Hippocampal formation (tissue), 2 donors: Measurements from ENCODE around the gene CYTIP.

Experiments used
- DNase-seq, 2 donors: peaks; one replicate each; lab custom pipeline; 2025; lab: John Stamatoyannopoulos, UW

CYTIP gene

DNA sequence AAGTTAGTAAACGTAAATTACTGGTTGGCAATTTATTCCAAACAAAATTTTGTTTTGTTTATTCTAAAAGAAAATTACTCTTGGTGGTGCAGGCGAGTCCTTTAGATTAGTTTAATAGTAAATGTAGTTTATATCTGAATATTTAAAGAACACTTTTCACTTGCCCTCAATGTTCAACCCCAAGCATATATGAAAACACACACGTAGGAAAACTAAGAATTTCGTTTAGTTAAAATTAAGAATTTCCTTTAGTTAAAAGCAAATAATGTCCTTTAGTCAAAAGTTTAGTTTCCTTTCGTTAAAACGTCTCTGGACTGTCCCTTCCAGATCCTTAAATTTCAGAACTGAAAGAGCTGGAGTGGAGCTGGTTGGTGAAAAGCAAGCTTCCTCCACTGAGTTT lies 19.1 kb upstream of the CYTIP start:
- DNase-seq, result no peak

DNA sequence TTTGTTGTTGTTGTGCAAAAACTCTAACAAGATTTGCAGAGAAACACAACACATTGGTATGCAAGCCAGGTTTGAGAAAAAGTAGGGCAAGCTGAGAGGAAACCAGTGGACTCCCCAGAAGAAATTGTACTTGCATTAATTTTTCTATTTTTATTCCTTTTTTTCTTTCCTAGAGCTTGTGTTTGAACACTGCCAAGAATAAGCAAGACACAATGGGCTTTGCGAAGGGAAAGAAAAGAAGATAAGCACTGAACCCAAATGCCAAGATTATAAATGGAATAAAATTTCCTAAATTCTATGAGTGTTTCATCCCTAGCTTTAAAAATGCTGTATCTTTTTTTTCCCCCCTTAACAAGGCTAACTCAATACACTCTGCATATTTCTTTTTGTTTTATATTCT lies 17.0 kb upstream of the CYTIP start:
- DNase-seq, result no peak

DNA sequence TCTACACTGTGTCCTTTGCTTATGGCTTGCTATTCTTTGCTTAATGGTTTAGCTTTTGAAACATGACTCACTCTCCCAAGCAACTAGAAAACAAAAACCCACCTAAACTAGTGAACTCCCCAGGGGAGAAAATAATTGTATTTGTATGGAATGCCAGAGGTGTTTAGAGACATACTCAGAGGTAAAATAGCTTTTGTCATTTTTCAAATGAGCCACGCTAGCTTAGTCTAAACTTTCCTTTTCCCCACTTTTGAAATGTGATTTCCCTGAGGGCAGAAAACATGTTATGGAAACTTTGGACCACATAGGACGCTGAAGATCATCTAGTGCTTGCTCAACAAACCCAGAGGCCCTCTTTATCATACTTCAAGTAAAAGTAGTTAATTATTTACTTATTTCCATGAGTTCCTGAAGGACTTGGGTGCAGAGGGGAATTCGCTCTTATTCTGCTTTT lies 16.5 kb upstream of the CYTIP start:
- DNase-seq, result no peak

DNA sequence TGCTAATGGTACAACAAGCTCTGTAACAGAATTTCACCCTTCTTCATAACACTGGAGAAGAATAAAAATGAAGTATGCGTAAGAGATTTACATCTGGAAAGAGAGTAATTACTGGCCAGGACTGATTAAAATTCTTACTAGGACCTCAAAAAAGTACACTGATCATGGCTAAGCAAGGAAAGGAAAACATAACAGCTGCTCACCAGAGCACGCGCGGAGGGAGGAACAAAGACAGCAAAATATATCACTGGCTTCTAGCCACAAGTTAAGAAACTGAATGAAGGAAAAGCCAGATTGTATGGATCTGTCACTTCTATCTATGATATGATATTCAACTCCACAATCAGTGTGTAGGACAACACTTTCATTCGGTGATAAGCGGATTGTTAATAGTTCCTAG lies 15.6 kb upstream of the CYTIP start:
- DNase-seq, result no peak

DNA sequence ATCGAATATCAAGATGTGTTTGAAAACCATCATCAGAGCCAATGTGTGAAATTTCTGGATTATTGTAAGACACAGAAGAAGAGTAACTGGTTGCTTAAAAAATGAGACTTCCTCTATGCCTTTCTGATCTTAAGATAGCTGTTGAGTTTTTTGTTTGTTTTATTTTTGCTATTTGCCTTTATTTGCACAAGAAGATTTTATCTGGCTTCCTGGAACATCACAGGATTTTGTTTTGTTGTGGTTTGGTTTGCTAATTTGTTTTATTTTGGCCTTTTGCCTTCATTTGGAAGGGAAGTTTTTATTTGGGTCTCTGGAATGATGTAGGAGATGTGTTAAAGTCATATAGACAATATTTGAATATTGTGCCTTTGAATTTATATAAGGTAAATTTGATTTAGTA lies 3.9 kb upstream of the CYTIP start:
- no peak for DNase-seq

DNA sequence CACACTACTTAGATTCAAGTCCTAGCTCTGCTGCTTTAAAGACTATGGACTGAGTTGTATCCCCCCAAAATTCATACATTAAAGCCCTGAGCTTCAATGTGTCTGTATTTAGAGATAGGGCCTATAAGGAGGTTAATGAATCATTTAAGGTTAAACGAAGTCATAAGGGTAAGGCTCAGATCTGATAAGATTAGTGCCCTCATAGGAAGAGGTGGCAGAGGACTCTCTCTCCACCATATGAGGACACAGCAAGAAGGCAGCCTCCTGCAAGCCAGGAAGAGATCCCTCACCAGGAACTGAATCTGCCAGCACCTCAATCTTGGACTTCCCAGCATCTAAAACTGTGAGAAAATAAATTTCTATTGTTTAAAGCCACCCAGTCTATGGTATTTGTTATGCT lies 3.1 kb upstream of the CYTIP start:
- DNase-seq, result no peak

DNA sequence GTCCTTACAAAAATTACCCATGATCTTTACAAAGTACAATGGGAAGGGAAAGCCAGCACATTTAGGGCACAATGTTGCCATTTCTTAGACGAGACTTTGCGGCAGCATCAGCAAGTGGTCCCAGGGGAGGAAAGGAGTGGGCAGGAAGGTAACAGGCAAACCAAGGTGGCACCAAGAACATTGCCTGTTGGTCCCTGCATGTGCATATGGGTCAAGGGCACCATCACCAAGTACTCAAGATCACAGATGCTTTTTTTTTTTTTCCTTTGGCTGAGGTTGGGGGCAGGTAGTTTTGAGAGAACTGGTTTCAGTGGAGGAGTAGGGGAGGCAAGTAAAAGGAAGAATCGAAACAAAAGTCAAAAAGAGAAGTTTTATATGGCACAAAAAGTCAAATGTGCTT lies 752 bp upstream of the CYTIP start:
- no peak for DNase-seq

DNA sequence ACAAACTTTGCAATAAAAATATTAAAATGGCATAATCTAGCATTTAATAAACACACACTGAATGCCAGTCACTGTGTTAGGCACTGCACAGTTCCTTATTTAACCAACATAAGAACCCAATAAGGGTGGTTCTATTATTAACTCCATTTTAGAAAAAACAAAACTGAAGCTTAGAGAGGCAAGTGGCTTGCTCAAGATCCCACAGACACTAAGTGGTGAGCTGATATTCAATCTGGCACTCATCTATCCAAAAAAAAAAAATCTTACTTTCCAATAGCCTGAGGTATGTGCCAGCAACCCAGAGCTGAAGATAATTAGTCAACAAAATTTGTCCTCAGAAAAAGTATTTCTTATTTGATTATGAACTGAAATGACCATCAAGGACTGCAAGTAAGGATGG lies 799 bp downstream of the CYTIP start:
- DNase-seq, result no peak

DNA sequence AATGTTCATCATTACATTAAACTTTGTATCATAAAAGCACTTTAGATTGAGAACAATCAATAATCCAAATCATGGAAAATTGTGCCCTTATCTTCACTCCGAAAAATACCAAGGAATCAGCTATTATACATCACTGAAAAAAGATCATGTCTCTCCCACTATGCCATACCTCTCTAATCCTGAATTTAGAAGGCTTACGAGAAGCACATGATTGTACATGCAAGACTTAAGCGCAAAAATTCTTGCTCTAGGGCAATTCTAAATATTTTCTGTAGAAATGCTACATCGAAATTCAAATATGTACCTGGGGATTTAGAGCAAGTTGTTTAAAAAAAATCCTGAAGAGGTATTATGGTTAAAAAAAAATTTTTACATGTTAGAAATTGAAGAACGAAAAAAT lies 1.3 kb downstream of the CYTIP start:
- no peak for DNase-seq

DNA sequence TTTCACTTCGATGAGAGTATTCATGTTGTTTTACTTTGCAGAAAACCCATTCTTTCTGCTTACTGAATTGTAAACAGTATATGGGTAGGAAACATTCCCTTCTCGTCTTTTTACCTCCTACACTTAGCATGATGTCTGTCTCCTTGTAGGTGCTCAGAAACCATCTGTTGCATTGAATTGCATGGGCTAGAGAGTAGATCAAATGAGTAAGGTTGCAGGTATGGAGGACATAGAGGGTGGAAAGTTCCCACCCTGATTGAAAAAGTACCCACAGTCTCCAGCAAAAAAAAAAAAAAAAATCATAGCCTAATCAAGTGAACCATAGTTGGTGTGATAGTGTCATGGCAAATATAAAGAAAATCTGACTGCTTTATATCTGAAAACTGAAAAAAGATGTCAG lies 1.7 kb downstream of the CYTIP start:
- no peak for DNase-seq

DNA sequence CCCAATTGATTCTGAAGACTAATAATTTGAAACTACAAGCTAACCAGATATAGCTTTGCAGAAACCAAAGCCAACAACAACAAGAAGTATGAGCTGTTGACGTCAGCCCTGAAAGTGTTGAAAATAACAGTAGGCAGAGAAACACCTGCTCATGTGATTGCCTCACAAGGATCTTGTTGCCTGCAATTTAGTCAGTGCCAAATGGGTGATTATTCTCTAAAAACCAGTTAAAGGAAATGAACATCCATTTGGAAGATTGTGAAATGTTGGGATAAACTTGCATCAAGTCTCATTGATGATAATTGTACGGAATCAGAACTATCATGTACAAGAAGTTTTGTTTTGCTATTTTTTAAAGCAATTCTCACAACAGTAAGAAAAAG lies 2.8 kb downstream of the CYTIP start:
- DNase-seq, result no peak

DNA sequence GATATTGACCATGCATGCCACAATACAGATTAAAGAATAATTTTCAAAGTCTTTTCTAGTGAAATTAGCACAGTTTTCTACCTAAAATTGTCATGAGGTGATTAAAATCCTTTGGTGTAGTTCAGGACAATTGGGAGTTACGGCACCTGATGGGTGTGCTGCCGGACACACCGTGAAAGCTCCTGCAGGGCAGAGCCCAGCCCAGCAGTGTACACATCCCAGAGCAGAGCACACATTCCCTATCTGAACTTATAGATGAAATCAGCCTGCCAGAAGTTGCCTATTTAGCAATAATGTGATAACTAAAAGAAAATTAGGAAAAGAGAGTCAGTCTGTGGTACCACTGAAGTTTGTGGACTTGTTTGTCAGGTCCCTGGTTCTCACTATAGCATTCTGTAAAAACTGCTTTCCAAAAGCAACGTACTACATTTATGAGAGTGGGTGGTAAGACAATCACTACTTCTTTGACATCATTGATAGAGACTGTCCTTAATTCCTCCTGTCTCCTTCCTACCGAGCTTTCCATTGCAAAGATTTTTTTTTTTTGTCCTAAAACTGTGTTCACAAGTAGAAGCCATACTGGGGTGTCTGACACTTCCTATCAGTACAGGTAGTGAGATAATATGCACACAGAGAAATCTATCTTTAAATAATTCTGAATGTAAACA lies 3.4 kb downstream of the CYTIP start:
- DNase-seq, result no peak

DNA sequence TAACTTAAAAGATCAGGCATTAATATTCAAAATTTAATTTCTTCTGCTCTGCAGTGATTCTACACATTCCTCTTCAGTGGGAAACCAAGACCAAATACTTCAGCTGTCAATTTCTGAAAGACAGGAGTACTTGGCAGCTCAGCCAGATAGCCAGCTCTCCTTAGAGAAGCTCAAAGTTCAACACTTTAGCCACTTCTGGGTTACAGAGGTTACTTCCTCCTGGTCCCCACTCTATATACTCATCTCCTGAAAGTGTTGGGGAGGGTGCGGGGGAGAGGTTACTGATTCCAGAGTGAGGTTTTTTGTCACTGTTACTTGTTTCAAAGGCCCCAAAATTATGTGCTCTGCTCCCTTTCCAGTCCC lies 4.1 kb downstream of the CYTIP start:
- no peak for DNase-seq

DNA sequence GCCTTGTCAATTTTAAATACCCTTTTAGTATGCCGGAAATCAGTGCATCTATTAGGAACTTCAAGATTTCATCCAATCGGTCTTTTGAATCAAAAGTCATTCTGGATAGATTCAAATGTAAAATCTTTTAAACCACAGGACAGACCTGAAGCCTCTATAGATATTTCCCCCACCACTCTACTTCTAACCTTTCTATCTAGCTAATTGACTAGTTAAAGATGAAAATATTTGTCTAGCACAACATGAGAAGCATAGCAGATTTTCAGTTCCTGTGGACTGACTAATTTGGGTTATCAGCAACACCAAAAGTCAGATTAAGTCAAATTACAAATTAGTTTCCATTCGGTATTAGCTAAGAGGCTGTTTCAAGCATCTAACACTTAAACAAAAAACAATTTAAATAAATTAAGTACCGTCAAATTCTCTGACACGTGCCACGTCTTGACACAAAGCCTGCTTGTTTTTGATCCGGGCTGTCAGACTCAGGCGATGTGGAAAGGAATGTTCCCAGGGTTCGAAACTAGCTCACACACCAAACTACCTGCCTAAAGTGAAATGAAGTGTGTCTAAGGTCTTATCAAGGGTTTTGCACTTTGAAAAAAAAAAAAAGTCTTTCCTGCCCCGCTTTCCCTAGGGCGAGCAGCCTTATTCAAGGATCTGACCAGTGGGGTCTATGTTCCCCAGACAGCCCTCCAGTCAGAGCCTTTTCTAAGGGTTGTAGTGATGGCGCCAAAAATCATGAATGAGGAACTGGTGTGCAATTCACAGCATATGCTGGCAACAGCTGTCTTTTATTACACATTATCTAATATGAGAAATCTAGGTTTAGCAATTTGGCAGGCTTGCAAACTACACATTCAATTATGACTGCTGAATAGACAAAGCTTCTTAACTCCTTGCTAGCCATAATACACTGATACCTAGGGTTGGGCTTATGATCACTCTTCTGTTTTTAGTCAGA lies 4.7 kb downstream of the CYTIP start:
- DNase-seq, result no peak

DNA sequence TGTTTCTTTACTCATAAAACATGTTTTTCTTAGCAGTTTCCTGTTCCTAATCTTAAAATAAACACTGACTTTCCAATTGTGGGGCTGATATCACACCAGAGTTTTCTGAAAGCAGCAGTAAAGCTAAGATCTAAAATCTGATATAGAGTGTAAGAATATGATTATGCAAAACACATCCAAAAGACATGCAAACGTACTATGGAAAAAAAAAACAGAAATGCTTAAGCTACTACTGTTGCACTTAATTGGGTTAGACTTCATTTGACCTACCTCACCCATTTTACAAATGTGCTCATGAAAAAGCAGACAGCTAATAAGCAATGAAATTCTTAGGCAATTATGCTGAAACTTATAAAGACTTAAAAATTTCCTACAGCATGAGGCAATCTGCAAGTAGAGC lies 10.5 kb downstream of the CYTIP start:
- DNase-seq, result no peak

DNA sequence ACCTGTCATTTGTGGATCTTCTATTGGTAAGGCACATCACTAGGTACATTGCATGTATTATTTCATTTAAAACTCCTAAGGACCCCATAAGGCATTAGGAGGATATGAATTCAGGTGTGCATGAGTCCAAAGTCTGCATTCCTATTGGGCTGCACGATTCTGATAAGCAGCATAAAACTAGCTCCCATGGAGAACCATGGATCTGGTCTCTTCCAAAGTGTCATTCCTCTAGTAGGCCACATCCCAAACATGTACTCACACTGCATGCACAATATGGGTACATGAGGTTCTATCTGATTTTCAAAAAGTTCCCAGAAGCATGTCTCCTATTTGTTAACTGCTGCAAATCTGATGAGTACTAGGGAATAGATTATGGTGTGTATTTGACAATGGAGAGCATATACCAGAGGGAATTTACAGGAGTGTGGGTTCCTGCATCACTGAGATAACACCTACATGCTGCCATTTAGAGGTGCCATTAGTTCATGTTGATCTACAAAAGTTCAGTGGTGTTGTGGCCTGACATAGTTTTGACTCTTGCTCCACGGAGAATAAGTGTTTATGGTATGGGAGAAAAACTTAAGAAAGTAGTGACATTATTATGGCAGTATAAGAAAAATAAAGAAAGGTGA lies 11.3 kb downstream of the CYTIP start:
- no peak for DNase-seq

DNA sequence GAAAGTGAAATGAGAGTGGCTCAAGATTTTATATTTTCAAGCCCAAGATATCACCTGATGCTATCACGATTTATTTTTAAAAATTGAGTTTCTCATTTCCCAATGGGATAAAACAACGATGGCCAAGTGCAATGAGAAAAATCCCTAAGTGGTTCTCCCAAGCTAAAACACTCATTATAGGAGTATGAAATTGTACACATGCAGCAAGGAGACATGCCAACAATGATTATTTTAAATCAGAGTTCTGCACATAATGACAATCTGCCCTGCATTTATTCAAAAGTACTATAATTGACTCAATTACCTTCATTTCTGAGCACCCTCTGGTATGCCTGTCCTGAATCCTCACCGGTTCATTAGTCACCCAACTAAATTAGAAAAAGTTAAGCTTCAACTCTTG lies 12.7 kb downstream of the CYTIP start:
- no peak for DNase-seq

DNA sequence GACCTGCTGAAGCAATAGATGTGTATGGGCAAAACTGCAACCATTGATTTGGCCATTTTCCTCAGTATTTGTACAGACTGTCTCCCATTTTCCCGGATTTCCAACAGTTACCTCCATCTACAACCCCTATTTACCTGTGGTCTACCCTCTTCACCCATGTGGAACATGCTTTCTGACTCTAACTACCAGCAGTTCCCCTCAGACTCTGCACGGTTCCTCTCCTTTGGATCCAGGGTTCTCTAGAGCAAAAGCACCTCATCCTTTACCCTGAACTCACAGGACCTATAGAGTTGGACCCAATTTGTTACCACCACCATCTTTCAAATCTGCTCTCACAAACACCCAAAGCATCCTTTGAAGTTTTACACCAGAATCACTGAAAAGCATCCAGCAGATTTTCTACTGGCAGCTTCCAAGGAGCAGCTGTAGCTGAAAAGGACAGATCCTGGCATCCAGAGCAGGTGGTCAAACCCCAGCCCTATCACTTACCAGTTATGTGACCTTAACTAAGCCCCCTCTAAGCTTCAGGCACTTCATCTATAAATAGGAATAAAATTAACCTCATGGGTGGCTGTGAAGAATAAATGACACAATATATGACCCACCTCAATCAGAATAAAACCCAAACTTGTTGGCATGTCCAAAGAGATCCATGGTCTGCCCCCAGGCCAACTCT lies 15.3 kb downstream of the CYTIP start:
- DNase-seq, result no peak

DNA sequence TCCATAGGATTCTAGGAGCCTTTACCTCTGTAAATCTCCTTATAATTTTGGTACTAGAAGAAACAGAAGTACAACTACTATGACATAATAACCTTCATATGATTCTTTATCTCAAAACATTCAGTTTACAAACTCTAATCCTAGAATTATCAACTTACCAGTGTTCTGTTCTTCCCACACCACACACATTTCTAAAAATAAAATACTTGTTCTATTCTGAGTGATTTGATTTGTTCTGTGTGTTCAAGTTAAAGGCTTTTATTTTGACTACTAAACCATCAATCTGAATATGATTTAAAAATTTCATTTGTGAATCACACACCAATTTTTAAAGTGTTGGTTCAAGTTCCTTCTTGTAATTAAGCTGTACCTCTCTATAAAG lies 16.0 kb downstream of the CYTIP start:
- DNase-seq, result no peak

DNA sequence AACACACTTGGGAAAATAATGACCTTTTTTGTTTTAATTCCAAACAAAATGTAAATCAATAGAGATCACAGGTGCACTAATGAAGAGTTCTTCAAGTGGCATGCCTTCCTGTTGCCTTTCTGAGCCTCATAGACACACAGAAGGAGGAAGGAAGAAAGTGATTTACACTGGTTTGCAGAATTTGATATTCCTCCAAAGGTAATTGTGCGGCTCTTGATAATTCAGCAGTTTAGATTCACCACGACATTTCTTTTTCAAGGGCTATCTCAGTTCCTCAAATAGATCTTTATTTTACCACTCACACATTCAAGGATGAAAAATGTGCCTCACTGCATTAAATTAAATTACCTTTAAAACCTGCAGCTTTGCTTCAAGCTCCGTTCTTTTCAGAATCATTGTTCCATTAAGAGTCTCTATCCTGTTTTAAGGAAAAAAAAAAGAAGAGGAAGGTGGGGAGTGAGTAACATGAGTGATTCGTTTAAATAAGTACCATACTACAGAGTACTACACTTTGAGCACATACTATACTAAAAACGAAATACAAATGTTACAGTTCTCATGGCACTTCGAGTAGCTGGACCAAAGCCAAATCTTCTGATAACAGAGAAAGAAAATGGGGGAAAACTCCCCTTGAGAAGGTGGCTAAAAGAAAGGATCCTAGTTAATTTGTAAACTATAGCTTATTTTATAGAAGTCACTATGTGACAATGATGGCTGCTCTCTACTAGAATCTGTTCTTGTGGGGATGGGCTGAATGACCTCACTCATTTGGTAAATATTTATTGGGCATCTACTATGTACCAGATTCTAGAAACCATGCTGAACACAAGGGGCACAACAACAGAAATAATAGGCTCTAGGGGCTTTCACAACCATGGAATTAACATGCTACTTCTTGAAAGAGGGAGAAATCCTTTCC lies 16.6 kb downstream of the CYTIP start:
- no peak for DNase-seq

DNA sequence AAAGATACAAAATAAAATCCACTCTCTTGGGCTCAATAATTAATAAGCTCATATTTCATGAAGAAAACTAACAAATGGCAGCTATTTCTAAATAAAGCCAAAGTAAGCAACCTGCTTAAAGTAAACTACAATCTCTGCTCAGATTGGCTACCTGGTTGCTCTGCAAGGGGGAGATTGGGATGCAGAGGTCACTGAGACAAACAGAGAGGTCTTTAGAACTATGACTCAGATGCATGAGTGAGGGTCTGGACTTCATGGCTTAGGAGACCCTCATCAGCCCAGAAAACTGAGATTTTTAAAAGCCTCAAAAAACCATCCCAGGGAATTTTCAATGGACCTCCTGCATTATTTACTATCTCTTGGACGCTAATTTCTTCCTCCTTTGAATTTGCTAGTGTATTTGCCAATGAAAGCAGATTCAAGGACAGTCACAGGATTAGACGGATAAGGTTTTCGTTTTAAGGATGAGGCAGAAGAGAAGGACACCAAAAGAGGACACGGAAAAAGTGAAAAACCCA lies 17.4 kb downstream of the CYTIP start:
- DNase-seq, result no peak
